Measurements from ENCODE around the gene ST3GAL6. TPM values are rescaled to one million over a fixed set of nuclear protein-coding genes. Genes with fewer than 3 reads are reported as not detected.

The ST3GAL6 gene
- polyA plus RNA-seq, 3 donors = 3.3 to 13.1 (median 9.9) TPM

DNA sequence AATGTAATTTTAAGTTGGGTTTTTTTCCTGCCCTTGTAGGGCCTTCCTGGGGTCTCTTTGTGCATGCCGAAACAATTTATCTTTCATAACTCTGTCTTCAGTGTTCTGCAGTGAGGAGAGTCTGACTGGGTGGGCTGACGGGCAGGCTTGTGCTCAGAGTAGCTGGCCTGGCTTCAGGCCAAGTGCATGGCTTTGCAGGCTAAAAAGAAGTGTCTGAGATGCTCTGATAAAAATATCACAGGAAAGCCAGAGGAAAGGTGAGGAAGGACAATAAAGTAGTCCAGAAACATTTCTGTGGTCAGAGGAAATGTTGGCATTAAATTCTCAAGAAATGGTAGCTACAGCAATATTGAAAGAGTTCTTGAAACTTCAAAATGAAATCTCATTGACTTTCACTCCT lies 25.5 kb downstream of the ST3GAL6 start:
- 42 to 61% (median 48%) methylated on average over 2 of the region's 2 CpGs for WGBS, 3 donors
- H3K27ac ChIP-seq (ENCODE audit: low read depth, low read length) = no peak overlapping the region

DNA sequence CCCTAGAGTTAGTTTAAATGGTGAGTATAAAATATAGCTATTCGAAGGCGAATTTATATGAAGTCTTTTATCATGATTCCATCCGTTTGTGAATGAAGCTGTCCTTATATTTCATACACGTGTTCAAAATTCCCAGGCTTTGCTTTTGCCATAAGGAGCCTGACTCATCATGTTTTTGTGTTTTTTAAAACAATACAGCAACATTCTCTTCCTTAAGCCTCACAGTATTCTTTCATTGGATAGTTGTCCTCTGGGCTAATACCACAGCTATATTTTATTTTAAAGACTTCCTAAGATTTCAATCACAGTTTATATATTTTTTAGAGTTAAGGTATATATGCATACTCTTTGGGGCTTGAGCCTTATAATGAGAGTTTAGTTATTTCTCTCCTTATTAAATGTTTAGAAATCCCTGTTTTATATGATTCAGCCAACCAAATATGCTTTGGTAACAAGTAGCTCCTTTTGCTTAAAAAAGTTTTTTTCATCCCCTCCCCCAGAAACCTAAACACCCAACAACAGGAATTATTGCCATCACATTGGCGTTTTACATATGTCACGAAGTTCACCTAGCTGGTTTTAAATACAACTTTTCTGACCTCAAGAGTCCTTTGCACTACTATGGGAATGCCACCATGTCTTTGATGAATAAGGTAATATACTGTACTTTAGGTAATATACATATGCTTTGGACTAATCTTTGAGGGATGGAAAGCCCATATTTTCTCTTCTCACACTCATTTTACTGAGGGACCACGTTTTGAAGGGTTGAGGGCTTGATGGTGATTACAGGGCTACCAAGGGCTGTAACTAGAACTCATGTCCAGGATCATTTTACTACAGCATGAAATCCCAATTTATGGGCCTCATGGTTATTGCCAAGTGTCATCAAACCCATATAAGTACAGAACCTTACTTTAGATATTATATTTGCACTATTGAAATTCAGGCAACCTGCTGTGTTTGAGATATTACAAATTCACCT lies 28.5 kb downstream of the ST3GAL6 start:
- 80 to 90% (median 80%) methylated on average over 7 of the region's 7 CpGs for WGBS, 3 donors
- no peak overlapping the region for H3K27ac ChIP-seq (ENCODE audit: low read depth, low read length)

DNA sequence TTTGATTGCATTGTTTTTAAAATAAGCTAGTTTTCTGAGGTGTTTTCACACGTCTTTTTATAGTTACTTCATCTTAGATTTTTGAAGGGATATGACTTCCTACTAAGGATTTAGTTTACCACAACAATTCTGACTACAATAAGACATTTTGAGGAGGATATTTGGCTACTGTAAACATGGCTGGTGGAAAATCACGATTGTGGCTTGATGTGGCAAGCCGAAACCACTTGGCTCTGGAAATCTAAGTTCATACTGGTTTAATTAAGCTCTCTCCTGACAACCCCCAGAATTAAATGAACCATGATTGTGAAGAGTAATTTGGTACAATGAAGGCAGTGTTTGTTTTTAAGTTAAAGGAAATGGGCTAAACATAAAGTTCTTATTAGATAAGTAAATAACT lies 30.8 kb downstream of the ST3GAL6 start:
- WGBS, 3 donors = 74 to 81% (median 78%) methylated on average over 3 of the region's 3 CpGs
- H3K27ac ChIP-seq (ENCODE audit: low read depth, low read length) = no peak overlapping the region

DNA sequence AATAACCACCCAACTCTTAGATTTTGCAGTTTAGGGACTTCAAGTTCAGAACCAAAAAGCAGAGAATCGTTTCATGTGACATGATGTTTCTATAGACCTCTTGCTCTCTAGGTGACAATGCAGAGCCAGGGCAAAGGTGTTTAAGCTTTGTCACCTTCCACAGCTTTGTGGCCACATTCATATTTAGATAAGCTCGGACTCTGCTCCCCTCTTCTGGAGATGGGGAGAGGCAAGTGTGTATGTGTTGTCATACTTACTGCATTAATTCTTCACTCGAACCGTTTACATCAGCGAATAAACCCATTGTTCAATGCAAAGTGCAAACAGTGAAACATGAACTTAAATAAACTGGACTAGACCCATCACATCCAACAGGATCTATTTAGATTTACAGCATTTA lies 33.2 kb downstream of the ST3GAL6 start:
- 75 to 89% (median 85%) methylated on average over 5 of the region's 5 CpGs for WGBS, 3 donors
- H3K27ac ChIP-seq (ENCODE audit: low read depth, low read length) = no peak overlapping the region

GRCh38 chr3:98797905-98798304 lies 34.8 kb downstream of the ST3GAL6 start:
- 81 to 88% (median 86%) methylated on average over 4 of the region's 4 CpGs for WGBS, 3 donors
- no peak overlapping the region for H3K27ac ChIP-seq (ENCODE audit: low read depth, low read length)

DNA sequence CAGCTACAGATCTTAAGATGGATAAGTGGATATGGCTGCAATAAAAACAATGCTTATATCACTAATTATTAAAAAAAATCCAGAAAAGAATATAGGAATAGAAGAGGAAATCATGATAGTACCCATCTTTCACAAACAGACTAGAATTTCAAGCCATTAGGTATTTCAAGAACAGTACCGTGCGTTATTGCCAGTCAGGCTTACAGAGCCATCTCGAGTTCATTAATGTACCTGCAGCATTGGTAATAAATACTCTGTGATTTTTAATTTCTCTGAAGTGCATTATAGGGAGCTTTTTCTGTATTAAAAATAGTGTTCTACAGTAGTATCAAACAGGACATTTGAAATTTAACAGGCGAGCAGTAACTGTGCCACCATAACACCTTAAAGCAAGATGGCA lies 35.7 kb downstream of the ST3GAL6 start:
- 77 to 88% (median 87%) methylated on average over 4 of the region's 4 CpGs for WGBS, 3 donors
- no peak overlapping the region for H3K27ac ChIP-seq (ENCODE audit: low read depth, low read length)

- WGBS, 3 donors = 80 to 88% (median 82%) methylated on average over 3 of the region's 3 CpGs
- no peak overlapping the region for H3K27ac ChIP-seq (ENCODE audit: low read depth, low read length)
Measured at GRCh38 chr3:98799479-98799878, 36.3 kb downstream of the ST3GAL6 start.

DNA sequence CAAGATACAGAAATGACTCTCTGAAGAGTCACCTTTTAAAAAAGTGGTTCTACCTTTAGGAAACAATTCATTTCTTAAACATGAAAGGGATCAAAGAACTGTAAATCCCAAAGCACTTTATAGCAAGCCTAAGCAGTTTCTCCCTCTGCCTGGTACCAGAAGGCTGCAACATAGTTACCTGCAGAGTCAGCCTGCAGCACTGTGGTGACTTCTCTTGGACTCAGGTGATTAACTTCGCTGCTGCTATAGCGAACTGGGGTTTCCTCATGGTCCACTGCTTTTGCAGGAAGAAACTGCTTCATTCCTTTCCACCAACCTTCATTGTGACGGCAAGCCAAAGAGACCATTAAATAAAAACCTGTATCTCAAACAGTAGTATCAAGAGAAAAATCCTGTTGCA lies 37.3 kb downstream of the ST3GAL6 start:
- no peak overlapping the region for H3K27ac ChIP-seq (ENCODE audit: low read depth, low read length)
- 77 to 91% (median 79%) methylated on average over 3 of the region's 3 CpGs for WGBS, 3 donors

GRCh38 chr3:98801043-98801747 lies 38.1 kb downstream of the ST3GAL6 start:
- H3K27ac ChIP-seq (ENCODE audit: low read depth, low read length) = no peak overlapping the region
- 89 to 95% (median 94%) methylated on average over 7 of the region's 7 CpGs for WGBS, 3 donors

GRCh38 chr3:98805571-98805970 lies 42.4 kb downstream of the ST3GAL6 start:
- no peak overlapping the region for H3K27ac ChIP-seq (ENCODE audit: low read depth, low read length)
- 88 to 93% (median 91%) methylated on average over 6 of the region's 6 CpGs for WGBS, 3 donors

DNA sequence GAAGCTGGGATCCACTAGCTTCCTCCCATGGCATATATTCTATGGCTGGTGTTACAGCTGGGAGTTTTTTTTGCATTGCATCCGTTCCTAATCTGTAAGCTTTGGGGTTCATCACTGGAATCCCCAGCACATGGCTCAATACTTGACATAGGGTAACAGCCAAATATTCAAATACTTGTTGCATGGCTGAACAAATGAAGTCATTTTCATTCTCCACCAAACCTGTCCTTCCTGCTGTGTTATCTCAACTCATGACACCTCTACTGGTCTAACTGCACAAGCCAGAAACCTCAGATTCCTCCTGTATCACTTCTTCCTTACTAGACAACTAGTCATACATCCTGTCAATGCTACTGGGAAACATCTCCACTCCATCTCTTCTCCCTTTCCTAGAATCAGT lies 43.4 kb downstream of the ST3GAL6 start:
- no peak overlapping the region for H3K27ac ChIP-seq (ENCODE audit: low read depth, low read length)
- WGBS, 3 donors = 70 to 96% (median 70%) methylated on average over 1 of the region's 1 CpG

DNA sequence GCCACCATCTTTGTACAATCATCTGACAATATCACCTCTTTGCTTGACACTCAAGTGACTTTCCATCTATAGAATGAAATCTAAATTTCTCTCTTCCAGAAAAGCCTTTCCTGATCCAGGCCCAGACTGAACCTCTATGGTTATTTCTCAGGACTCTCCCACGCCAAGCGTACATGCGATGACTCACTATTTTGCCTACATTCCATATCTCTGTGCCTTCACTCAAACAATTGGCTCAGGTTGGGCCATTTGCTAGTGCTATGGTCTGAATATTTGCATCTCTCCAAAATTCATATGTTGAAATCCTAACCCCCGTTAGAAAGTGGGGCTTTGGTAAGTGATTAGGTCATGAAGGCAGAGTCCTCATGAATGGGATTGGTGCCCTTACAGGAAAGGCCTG lies 43.9 kb downstream of the ST3GAL6 start:
- 89 to 94% (median 91%) methylated on average over 4 of the region's 4 CpGs for WGBS, 3 donors
- no peak overlapping the region for H3K27ac ChIP-seq (ENCODE audit: low read depth, low read length)

GRCh38 chr3:98807561-98807960 lies 44.4 kb downstream of the ST3GAL6 start:
- H3K27ac ChIP-seq (ENCODE audit: low read depth, low read length) = no peak overlapping the region
- 87 to 93% (median 92%) methylated on average over 1 of the region's 1 CpG for WGBS, 3 donors

- 85 to 94% (median 86%) methylated on average over 2 of the region's 2 CpGs for WGBS, 3 donors
- H3K27ac ChIP-seq (ENCODE audit: low read depth, low read length) = no peak overlapping the region
Measured at GRCh38 chr3:98808071-98808470, 44.9 kb downstream of the ST3GAL6 start.

GRCh38 chr3:98809557-98809956 lies 46.4 kb downstream of the ST3GAL6 start:
- WGBS, 3 donors = 44 to 73% (median 50%) methylated on average over 3 of the region's 3 CpGs
- H3K27ac ChIP-seq (ENCODE audit: low read depth, low read length) = no peak overlapping the region

- H3K27ac ChIP-seq (ENCODE audit: low read depth, low read length) = no peak overlapping the region
- 43 to 54% (median 53%) methylated on average over 6 of the region's 6 CpGs for WGBS, 3 donors
Measured at GRCh38 chr3:98811048-98811447, 47.9 kb downstream of the ST3GAL6 start.

DNA sequence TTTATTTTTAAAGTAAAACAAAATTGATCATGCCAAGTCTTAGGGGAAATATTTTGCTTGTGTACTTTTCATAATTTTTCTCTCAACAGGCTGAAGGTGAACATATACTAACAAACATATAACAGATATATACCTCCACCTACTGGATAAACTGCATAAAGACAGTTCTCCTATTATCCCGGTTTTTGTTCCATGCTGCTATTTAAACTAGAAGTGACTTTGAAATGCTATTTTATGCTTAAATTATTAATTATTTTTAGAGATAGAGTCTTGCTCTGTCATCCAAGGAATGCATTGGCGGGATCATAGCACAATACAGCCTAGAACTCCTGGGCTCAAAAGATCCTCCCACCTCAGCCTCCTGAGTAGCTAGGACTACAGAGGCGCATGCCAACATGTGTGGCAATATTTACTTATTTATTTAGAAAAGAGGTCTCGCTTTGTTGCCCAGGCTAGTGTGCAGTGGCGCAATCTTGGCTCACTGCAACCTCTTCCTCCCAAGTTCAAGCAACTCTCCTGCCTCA lies 49.8 kb downstream of the ST3GAL6 start:
- no peak overlapping the region for H3K27ac ChIP-seq (ENCODE audit: low read depth, low read length)
- WGBS, 3 donors = 45 to 61% (median 54%) methylated on average over 5 of the region's 5 CpGs

DNA sequence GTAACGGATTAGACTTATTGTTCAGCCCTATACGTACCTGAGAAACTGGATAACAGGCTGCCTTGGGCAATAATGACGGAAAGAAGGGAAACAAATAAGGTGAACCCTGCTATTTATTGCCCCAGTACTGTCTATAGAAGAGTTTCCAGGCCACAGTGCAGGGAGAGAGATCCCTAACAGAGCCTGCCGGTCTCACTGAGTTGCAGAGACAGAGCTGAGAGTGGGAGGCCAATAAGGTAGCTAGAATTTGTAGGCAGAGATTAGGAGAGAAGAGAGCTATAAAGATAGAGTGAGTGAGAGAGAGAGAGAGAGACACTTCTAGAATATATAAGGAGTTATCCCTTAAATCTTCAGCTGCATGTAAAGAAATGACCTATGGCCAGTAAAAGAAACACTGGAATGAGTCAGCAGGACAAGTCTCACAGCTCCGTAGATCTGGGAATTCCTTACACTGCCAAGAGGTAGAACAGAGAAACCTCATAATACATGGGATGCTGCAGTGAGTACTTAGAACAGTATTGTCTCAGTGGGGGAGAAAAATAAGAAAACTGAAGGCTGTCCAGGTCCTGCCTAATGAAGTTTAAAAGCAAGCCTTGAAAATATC lies 51.8 kb downstream of the ST3GAL6 start:
- 79 to 94% (median 85%) methylated on average over 5 of the region's 5 CpGs for WGBS, 3 donors
- no peak overlapping the region for H3K27ac ChIP-seq (ENCODE audit: low read depth, low read length)

DNA sequence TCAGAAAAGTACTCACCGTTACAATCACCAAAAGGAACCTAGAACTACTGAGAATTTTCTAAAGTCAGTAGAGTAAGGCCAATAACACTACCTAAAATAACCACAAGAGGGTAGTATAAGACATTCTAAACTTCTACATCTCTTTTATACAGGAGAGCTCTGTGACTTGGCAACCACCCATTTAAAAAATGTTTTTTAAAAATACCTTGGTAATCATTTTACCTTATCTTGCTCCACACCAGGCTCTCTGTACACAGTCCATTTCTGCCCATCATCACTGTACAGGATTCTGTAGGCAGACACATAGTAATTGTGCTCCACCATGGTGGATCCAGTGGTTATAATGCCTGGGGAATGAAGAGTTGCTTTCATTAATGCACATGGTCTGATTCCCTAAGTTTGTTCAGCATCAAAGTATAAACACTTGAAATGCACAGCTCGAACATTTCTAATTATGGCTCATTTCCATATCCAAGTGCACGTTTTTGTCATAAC lies 54.5 kb downstream of the ST3GAL6 start:
- no peak overlapping the region for H3K27ac ChIP-seq (ENCODE audit: low read depth, low read length)
- WGBS, 3 donors = 26 to 32% (median 31%) methylated on average over 3 of the region's 3 CpGs
